ENCODE results near the gene PROM1.

PROM1 gene

GRCh38 chr4:16062601-16063000 lies 21.2 kb downstream of the PROM1 start:
- WGBS: no CpG with 5 or more reads among the region's 2 CpGs
- Histone ChIP-seq H3K14ac (ENCODE audit: low read length in 2 of 2) (no peak overlapping the region), H3K36me3 (ENCODE audit: control insufficient read depth in 1 of 2, insufficient read depth in 2 of 2, low read depth in 1 of 2, low read length in 2 of 2) (peaks cover 0 to 11% of the 10 kb centered on the region in 2 experiments), H3K4me3 (ENCODE audit: insufficient read depth in 1 of 2, low read depth in 1 of 2, low read length in 2 of 2) (no peak overlapping the region), H3K4me1 (ENCODE audit: control insufficient read depth, insufficient read depth, low read depth, low read length) (no peaks in the 10 kb centered on the region), H2BK12ac (ENCODE audit: low read length in 2 of 2) (no peak overlapping the region), H3K9ac (ENCODE audit: low read length) (no peak overlapping the region), H2AK5ac (ENCODE audit: low read length, severe bottlenecking) (no peak overlapping the region), H2BK15ac (ENCODE audit: low read depth, poor library complexity, severe bottlenecking) (no peak overlapping the region), H2AFZ (ENCODE audit: low read depth, low read length) (no peak overlapping the region), H3K18ac (ENCODE audit: low read depth in 1 of 2, low read length in 2 of 2) (no peak overlapping the region), H4K91ac (ENCODE audit: low read length) (no peak overlapping the region), H3K79me1 (replicated peaks; ENCODE audit: low read length, poor library complexity, severe bottlenecking) (no peaks in the 10 kb centered on the region), H3K23ac (ENCODE audit: low read length in 2 of 2) (no peak overlapping the region), H2BK5ac (ENCODE audit: low read depth, low read length, poor library complexity, severe bottlenecking) (no peak overlapping the region), H3K9me3 (ENCODE audit: control insufficient read depth, low read length) (peaks cover 4% of the 10 kb centered on the region), H3K27ac (ENCODE audit: low read length, poor library complexity, severe bottlenecking) (no peak overlapping the region), H2BK120ac (ENCODE audit: low read depth, low read length) (no peak overlapping the region), H4K8ac (ENCODE audit: low read length) (no peak overlapping the region), H3K4ac (ENCODE audit: low read depth in 1 of 2, low read length in 2 of 2) (no peak overlapping the region), H3K27me3 (ENCODE audit: control insufficient read depth in 1 of 2, insufficient read depth in 1 of 2, low read length in 2 of 2) (peaks cover 0 to 7% of the 10 kb centered on the region in 2 experiments), H3K4me2 (ENCODE audit: low read length, poor library complexity, severe bottlenecking) (no peak overlapping the region)
- no peak for DNase-seq

- H3K23ac ChIP-seq (ENCODE audit: low read length in 2 of 2): no peak overlapping the region
- H4K8ac ChIP-seq (ENCODE audit: low read length): no peak overlapping the region
- WGBS: 35% methylated on average over 10 of the region's 11 CpGs
Measured at GRCh38 chr4:16056681-16057385, 27.0 kb downstream of the PROM1 start.

GRCh38 chr4:16055873-16056272 lies 27.9 kb downstream of the PROM1 start:
- Histone ChIP-seq H2BK120ac (ENCODE audit: low read depth, low read length) (peak overlapping the region; percentile 46), H4K91ac (ENCODE audit: low read length) (no peak overlapping the region), H2BK15ac (ENCODE audit: low read depth, poor library complexity, severe bottlenecking) (no peak overlapping the region), H3K4ac (ENCODE audit: low read depth in 1 of 2, low read length in 2 of 2) (peak overlapping the region in 1 of 2 experiments; percentile 17), H3K23ac (ENCODE audit: low read length in 2 of 2) (no peak overlapping the region), H3K27ac (ENCODE audit: low read length, poor library complexity, severe bottlenecking) (no peak overlapping the region), H3K27me3 (ENCODE audit: control insufficient read depth in 1 of 2, insufficient read depth in 1 of 2, low read length in 2 of 2) (peaks cover 0 to 59% of the 10 kb centered on the region in 2 experiments), H3K18ac (ENCODE audit: low read depth in 1 of 2, low read length in 2 of 2) (peak overlapping the region; percentile 28 to 50), H3K9me3 (ENCODE audit: control insufficient read depth, low read length) (no peaks in the 10 kb centered on the region), H3K79me1 (replicated peaks; ENCODE audit: low read length, poor library complexity, severe bottlenecking) (no peaks in the 10 kb centered on the region), H2AFZ (ENCODE audit: low read depth, low read length) (no peak overlapping the region), H2BK5ac (ENCODE audit: low read depth, low read length, poor library complexity, severe bottlenecking) (no peak overlapping the region), H3K36me3 (ENCODE audit: control insufficient read depth in 1 of 2, insufficient read depth in 2 of 2, low read depth in 1 of 2, low read length in 2 of 2) (no peaks in the 10 kb centered on the region), H3K4me2 (ENCODE audit: low read length, poor library complexity, severe bottlenecking) (no peak overlapping the region), H2BK12ac (ENCODE audit: low read length in 2 of 2) (peak overlapping the region; percentile 11 to 43), H3K4me3 (ENCODE audit: insufficient read depth in 1 of 2, low read depth in 1 of 2, low read length in 2 of 2) (no peak overlapping the region), H2AK5ac (ENCODE audit: low read length, severe bottlenecking) (no peak overlapping the region), H3K9ac (ENCODE audit: low read length) (no peak overlapping the region), H3K4me1 (ENCODE audit: control insufficient read depth, insufficient read depth, low read depth, low read length) (peaks cover 3% of the 10 kb centered on the region), H3K14ac (ENCODE audit: low read length in 2 of 2) (peak overlapping the region in 1 of 2 experiments; percentile 37), H4K8ac (ENCODE audit: low read length) (peak overlapping the region; percentile 55)
- whole genome bisulfite sequencing: 76% methylated on average over 7 of the region's 7 CpGs
- no peak for DNase-seq

More at GRCh38 chr4:16056681-16057385, 27.0 kb downstream of the PROM1 start:
- Histone ChIP-seq H3K4ac (ENCODE audit: low read depth in 1 of 2, low read length in 2 of 2) (peak overlapping the region in 1 of 2 experiments; percentile 1), H3K4me2 (ENCODE audit: low read length, poor library complexity, severe bottlenecking) (no peak overlapping the region), H2BK12ac (ENCODE audit: low read length in 2 of 2) (no peak overlapping the region), H3K27ac (ENCODE audit: low read length, poor library complexity, severe bottlenecking) (no peak overlapping the region), H3K4me1 (ENCODE audit: control insufficient read depth, insufficient read depth, low read depth, low read length) (peaks cover 3% of the 10 kb centered on the region), H3K9me3 (ENCODE audit: control insufficient read depth, low read length) (no peaks in the 10 kb centered on the region), H3K9ac (ENCODE audit: low read length) (no peak overlapping the region), H3K4me3 (ENCODE audit: insufficient read depth in 1 of 2, low read depth in 1 of 2, low read length in 2 of 2) (no peak overlapping the region), H3K18ac (ENCODE audit: low read depth in 1 of 2, low read length in 2 of 2) (peak overlapping the region in 1 of 2 experiments; percentile 23), H2BK5ac (ENCODE audit: low read depth, low read length, poor library complexity, severe bottlenecking) (no peak overlapping the region), H2BK120ac (ENCODE audit: low read depth, low read length) (no peak overlapping the region), H3K27me3 (ENCODE audit: control insufficient read depth in 1 of 2, insufficient read depth in 1 of 2, low read length in 2 of 2) (peaks cover 0 to 49% of the 10 kb centered on the region in 2 experiments), H2AK5ac (ENCODE audit: low read length, severe bottlenecking) (no peak overlapping the region), H3K79me1 (replicated peaks; ENCODE audit: low read length, poor library complexity, severe bottlenecking) (no peaks in the 10 kb centered on the region), H3K36me3 (ENCODE audit: control insufficient read depth in 1 of 2, insufficient read depth in 2 of 2, low read depth in 1 of 2, low read length in 2 of 2) (no peaks in the 10 kb centered on the region), H2AFZ (ENCODE audit: low read depth, low read length) (no peak overlapping the region), H4K91ac (ENCODE audit: low read length) (no peak overlapping the region), H3K14ac (ENCODE audit: low read length in 2 of 2) (no peak overlapping the region), H2BK15ac (ENCODE audit: low read depth, poor library complexity, severe bottlenecking) (no peak overlapping the region)
- DNase-seq: peak; percentile 17

GRCh38 chr4:16055471-16055870 lies 28.4 kb downstream of the PROM1 start:
- Histone ChIP-seq H2BK15ac (ENCODE audit: low read depth, poor library complexity, severe bottlenecking) (no peak overlapping the region), H4K91ac (ENCODE audit: low read length) (no peak overlapping the region), H3K18ac (ENCODE audit: low read depth in 1 of 2, low read length in 2 of 2) (no peak overlapping the region), H2BK5ac (ENCODE audit: low read depth, low read length, poor library complexity, severe bottlenecking) (no peak overlapping the region), H2BK120ac (ENCODE audit: low read depth, low read length) (no peak overlapping the region), H3K4ac (ENCODE audit: low read depth in 1 of 2, low read length in 2 of 2) (no peak overlapping the region), H3K4me2 (ENCODE audit: low read length, poor library complexity, severe bottlenecking) (no peak overlapping the region), H3K79me1 (replicated peaks; ENCODE audit: low read length, poor library complexity, severe bottlenecking) (no peaks in the 10 kb centered on the region), H3K27me3 (ENCODE audit: control insufficient read depth in 1 of 2, insufficient read depth in 1 of 2, low read length in 2 of 2) (peaks cover 0 to 63% of the 10 kb centered on the region in 2 experiments), H2BK12ac (ENCODE audit: low read length in 2 of 2) (no peak overlapping the region), H3K23ac (ENCODE audit: low read length in 2 of 2) (no peak overlapping the region), H3K9ac (ENCODE audit: low read length) (no peak overlapping the region), H3K36me3 (ENCODE audit: control insufficient read depth in 1 of 2, insufficient read depth in 2 of 2, low read depth in 1 of 2, low read length in 2 of 2) (no peaks in the 10 kb centered on the region), H3K4me1 (ENCODE audit: control insufficient read depth, insufficient read depth, low read depth, low read length) (peaks cover 3% of the 10 kb centered on the region), H3K14ac (ENCODE audit: low read length in 2 of 2) (no peak overlapping the region), H2AFZ (ENCODE audit: low read depth, low read length) (no peak overlapping the region), H3K27ac (ENCODE audit: low read length, poor library complexity, severe bottlenecking) (no peak overlapping the region), H3K4me3 (ENCODE audit: insufficient read depth in 1 of 2, low read depth in 1 of 2, low read length in 2 of 2) (no peak overlapping the region), H4K8ac (ENCODE audit: low read length) (no peak overlapping the region), H2AK5ac (ENCODE audit: low read length, severe bottlenecking) (no peak overlapping the region), H3K9me3 (ENCODE audit: control insufficient read depth, low read length) (no peaks in the 10 kb centered on the region)
- no peak for DNase-seq
- 85% methylated on average over 3 of the region's 7 CpGs for whole genome bisulfite sequencing
